Measurements from ENCODE around the gene NES.

NES gene

DNA sequence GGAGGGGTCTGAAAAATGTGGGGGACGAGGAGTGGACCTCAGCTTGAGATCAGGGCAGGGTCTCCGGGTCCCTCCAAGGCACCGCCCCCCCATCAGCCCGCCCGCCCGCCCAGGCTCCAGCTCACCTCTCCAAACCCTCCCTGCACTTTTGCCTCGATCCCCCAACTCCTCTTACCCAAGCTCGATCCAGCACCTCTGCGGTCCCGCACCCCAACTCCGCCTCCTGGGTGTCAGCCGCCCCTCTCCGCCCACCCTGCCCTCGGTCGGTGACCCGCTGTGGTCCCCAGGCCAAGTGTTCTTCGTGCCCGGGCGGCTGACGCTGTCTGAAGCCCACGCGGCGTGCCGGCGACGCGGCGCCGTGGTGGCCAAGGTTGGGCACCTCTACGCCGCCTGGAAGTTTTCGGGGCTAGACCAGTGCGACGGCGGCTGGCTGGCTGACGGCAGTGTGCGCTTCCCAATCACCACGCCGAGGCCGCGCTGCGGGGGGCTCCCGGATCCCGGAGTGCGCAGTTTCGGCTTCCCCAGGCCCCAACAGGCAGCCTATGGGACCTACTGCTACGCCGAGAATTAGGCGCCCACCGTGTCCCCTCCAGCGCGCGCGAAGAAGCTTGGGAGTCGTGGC is 52.3 kb downstream of the NES start:
- peaks cover 9% of the 10 kb centered on the region for H3K4me1 Mint-ChIP-seq (ENCODE audit: low read depth)
- no peaks in the 10 kb centered on the region for H3K9me3 Mint-ChIP-seq
- H3K36me3 Mint-ChIP-seq (ENCODE audit: low read depth), result peaks cover 1% of the 10 kb centered on the region
- no peak overlapping the region for H3K27ac Mint-ChIP-seq
- peaks cover 77% of the 10 kb centered on the region for H3K27me3 Mint-ChIP-seq (ENCODE audit: low read depth)
- no peak overlapping the region for H3K4me3 Mint-ChIP-seq

DNA sequence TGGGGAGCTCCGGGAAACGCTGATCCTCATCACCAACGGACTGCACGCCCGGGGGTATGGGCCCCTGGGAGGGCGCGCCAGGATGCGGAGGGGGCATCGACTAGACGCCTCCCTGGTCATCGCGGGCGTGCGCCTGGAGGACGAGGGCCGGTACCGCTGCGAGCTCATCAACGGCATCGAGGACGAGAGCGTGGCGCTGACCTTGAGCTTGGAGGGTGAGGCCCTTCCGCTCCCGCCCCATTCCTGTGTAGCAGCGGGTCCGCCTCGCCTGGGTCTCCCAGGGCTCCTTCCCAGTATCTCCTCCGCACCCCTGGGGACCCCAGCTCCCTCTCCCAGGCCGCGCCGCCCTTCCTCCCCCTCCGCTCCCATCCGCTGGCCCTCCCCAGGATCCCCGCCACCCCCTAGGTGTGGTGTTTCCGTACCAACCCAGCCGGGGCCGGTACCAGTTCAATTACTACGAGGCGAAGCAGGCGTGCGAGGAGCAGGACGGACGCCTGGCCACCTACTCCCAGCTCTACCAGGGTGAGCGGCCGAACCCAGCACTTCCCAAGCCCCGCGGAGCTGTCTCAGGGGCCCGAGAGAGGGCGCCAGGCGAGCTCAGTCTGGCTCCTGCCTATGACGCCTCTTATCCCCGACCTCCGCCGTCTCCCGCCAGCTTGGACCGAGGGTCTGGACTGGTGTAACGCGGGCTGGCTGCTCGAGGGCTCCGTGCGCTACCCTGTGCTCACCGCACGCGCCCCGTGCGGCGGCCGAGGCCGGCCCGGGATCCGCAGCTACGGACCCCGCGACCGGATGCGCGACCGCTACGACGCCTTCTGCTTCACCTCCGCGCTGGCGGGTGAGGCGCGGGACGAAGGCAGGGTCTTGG is 53.0 kb downstream of the NES start:
- Mint-ChIP-seq H3K27me3 (ENCODE audit: low read depth) (peaks cover 77% of the 10 kb centered on the region), H3K9me3 (no peaks in the 10 kb centered on the region), H3K27ac (no peak overlapping the region), H3K36me3 (ENCODE audit: low read depth) (peaks cover 1% of the 10 kb centered on the region), H3K4me1 (ENCODE audit: low read depth) (peaks cover 10% of the 10 kb centered on the region), H3K4me3 (no peak overlapping the region)

DNA sequence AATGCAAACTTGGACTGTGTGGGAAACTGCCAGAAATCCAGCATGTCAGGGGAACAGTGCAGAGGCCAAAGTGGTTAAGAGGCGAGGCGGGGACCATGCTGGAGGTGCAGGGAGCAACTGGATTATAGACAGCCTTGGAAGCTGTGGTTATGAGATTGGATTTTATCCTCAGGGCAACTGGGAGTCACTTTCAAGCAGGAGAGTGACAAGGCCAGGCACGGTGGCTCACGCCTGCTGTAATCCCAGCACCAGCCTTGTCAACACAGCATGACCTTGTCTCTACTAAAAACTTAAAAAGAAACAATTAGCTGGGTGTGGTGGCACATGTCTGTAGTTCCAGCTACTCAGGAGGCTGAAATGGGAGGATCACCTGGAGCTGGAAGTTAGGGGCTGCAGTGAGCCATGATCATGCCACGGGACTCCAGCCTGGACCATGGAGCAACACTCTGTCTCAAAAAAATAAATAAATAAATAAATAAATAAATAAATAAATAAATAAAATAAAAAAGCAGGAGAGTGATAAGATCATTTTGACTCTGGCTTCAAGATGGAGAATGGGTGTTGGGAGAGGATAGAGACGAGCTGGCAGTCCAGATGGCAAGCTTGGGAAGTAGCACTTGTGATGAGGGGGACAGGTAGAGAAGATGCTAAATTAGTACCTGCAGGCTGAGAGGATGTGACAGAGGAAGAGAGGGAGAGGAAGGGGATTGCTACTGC is 54.5 kb downstream of the NES start:
- Mint-ChIP-seq H3K36me3 (ENCODE audit: low read depth) (peaks cover 1% of the 10 kb centered on the region), H3K4me1 (ENCODE audit: low read depth) (peaks cover 11% of the 10 kb centered on the region), H3K4me3 (peak overlapping the region; percentile 53), H3K27me3 (ENCODE audit: low read depth) (peaks cover 74% of the 10 kb centered on the region), H3K27ac (no peak overlapping the region), H3K9me3 (no peaks in the 10 kb centered on the region)

DNA sequence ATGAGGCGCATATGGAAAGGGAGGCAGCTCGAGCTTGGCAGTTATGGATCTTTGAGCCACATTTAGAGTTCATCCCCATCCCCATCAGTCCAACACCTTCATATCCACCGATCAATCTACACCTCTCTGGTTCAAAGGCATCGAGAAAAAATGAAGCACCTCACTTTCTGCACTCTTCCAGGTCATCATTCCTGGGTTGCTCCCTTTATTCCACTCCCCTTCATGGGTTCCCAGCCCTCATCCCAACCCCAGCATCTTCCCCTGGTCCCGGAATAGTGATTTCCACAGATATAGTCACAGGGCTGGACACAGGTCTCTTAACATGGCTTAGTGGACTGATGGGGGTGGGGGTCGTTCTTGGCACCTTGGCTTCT is 57.6 kb downstream of the NES start:
- Mint-ChIP-seq H3K4me3 (no peak overlapping the region), H3K9me3 (no peaks in the 10 kb centered on the region)

DNA sequence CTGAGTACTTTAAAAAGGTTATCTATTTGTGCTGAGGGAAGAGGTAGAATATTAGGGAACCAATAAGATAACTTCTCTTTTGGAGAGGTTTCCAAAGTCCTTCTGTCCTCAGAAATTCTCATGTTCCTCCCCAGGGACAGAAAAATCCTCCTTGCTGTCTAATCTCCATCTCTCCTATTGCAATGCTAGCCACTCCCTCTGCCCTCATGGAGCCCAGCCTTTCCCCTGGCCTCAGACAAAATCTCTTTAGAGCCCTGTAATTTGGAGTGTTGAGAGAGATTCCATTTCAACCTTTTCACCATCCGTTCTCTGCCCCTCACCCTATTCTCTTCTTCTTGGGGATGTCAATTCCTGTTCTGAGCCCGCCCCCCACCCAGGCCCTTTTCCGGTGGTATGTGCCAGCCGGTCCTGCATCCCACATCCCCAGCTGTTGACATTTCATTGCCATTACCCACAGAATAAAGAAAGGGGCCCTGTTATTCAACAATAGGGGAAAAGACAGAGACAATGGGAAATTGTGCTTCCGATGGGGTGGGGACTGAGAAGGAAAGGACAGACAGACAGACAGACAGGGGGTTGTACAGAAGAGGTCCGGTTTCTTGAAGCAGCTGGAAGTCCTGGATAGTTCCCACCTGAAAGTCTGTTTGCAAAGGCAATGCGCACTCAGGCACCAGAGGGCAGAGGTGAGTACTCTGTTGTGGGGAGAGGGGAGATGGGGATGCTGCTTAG is 58.2 kb downstream of the NES start, which contains the start of gene HAPLN2:
HAPLN2 (plus strand) TSS at position 563 of the 729 bp plus-strand sequence. CDS start 4,076 bp downstream, outside the sequence.
- Mint-ChIP-seq H3K9me3 (no peaks in the 10 kb centered on the region), H3K27me3 (ENCODE audit: low read depth) (peaks cover 80% of the 10 kb centered on the region), H3K36me3 (ENCODE audit: low read depth) (peaks cover 1% of the 10 kb centered on the region), H3K27ac (no peak within 1 kb of the TSS), H3K4me3 (no peak within 1 kb of the TSS), H3K4me1 (ENCODE audit: low read depth) (peaks cover 3% of the 10 kb centered on the region)

More for the DNA sequence above, 57.6 kb downstream of the NES start:
- Mint-ChIP-seq H3K36me3 (ENCODE audit: low read depth) (peaks cover 1% of the 10 kb centered on the region), H3K27me3 (ENCODE audit: low read depth) (peaks cover 78% of the 10 kb centered on the region), H3K4me1 (ENCODE audit: low read depth) (peaks cover 5% of the 10 kb centered on the region), H3K27ac (no peak overlapping the region)

Measured in T-helper 1 cell treated with Interleukin-12 subunit alpha and Interleukin-12 subunit beta and Interleukin-4 antibody, amounts not matched to agents 30 μg/mL and 1 μg/mL, for 36 hours (primary cell).